Mesenchymal stem cell (in vitro differentiated cells and primary cell): ENCODE measurements around the gene RGSL1.

Experiments
- DNase-seq: peaks from one replicate; pipeline ENCODE4 v3.0.0-alpha.2; 2013
- H2AFZ ChIP-seq: one replicate; pipeline ENCODE4 v1.6.1; 2013; ENCODE audit warnings: low read depth, mild to moderate bottlenecking, control low read depth, inconsistent platforms, low read length, moderate library complexity
- H2AK5ac ChIP-seq: 2 replicates; pipeline ENCODE4 v1.6.1; 2013; ENCODE audit warnings: low read length, moderate library complexity, mild to moderate bottlenecking, inconsistent platforms; ENCODE audit not compliant: severe bottlenecking
- H2BK120ac ChIP-seq: one replicate; pipeline ENCODE4 v1.6.1; 2013; ENCODE audit warnings: low read depth, mild to moderate bottlenecking, inconsistent platforms, low read length, moderate library complexity
- H2BK12ac ChIP-seq, 2 experiments: one replicate each; pipeline ENCODE4 v1.6.1; 2013; ENCODE audit warnings: inconsistent platforms in 2 of 2, low read length in 2 of 2, mild to moderate bottlenecking in 2 of 2, moderate library complexity in 2 of 2, control low read depth in 1 of 2
- H2BK15ac ChIP-seq: one replicate; pipeline ENCODE4 v1.6.1; 2013; ENCODE audit warnings: mild to moderate bottlenecking, low read depth, inconsistent platforms; ENCODE audit not compliant: poor library complexity, severe bottlenecking
- H2BK5ac ChIP-seq: 2 replicates; pipeline ENCODE4 v1.6.1; 2013; ENCODE audit warnings: low read depth, mild to moderate bottlenecking, low read length, control low read depth, inconsistent platforms; ENCODE audit not compliant: poor library complexity, severe bottlenecking
- H3K14ac ChIP-seq, 2 experiments: one replicate each; pipeline ENCODE4 v1.6.1; 2013; ENCODE audit warnings: inconsistent platforms in 2 of 2, low read length in 2 of 2, control low read depth in 1 of 2, mild to moderate bottlenecking in 1 of 2, moderate library complexity in 1 of 2
- H3K18ac ChIP-seq, 2 experiments: one replicate each; pipeline ENCODE4 v1.6.1; 2013; ENCODE audit warnings: inconsistent platforms in 2 of 2, low read length in 2 of 2, control low read depth in 1 of 2, low read depth in 1 of 2, mild to moderate bottlenecking in 1 of 2
- H3K23ac ChIP-seq, 2 experiments: one replicate each; pipeline ENCODE4 v1.6.1; 2013; ENCODE audit warnings: inconsistent platforms in 2 of 2, low read length in 2 of 2, mild to moderate bottlenecking in 2 of 2, moderate library complexity in 2 of 2, control low read depth in 1 of 2
- H3K27ac ChIP-seq: 2 replicates; pipeline ENCODE4 v1.5.1; 2013; ENCODE audit warnings: mild to moderate bottlenecking, moderate library complexity, low read length, control low read depth, inconsistent platforms; ENCODE audit not compliant: poor library complexity, severe bottlenecking
- H3K27me3 ChIP-seq, 2 experiments: 2 replicates each; pipeline versions ENCODE4 v1.6.1 to v1.7.0; 2013; ENCODE audit warnings: low read length in 2 of 2, mild to moderate bottlenecking in 2 of 2, moderate library complexity in 2 of 2, control low read depth in 1 of 2, inconsistent platforms in 1 of 2; ENCODE audit not compliant: control insufficient read depth in 1 of 2, insufficient read depth in 1 of 2
- H3K36me3 ChIP-seq, 2 experiments: 2 replicates each; pipeline versions ENCODE4 v1.6.1 to v1.7.0; 2013; ENCODE audit warnings: low read length in 2 of 2, control low read depth in 1 of 2, inconsistent platforms in 1 of 2, low read depth in 1 of 2, mild to moderate bottlenecking in 1 of 2; ENCODE audit not compliant: insufficient read depth in 2 of 2, control insufficient read depth in 1 of 2
- H3K4ac ChIP-seq, 2 experiments: one replicate each; pipeline ENCODE4 v1.6.1; 2013; ENCODE audit warnings: inconsistent platforms in 2 of 2, low read length in 2 of 2, mild to moderate bottlenecking in 2 of 2, moderate library complexity in 2 of 2, control low read depth in 1 of 2, low read depth in 1 of 2
- H3K4me1 ChIP-seq: 2 replicates; pipeline ENCODE4 v1.6.1; 2013; ENCODE audit warnings: low read depth, low read length, control low read depth; ENCODE audit not compliant: control insufficient read depth, insufficient read depth
- H3K4me2 ChIP-seq: 2 replicates; pipeline ENCODE4 v1.6.1; 2013; ENCODE audit warnings: low read length, mild to moderate bottlenecking, inconsistent platforms; ENCODE audit not compliant: poor library complexity, severe bottlenecking
- H3K4me3 ChIP-seq, 2 experiments: 2 replicates each; pipeline versions ENCODE4 v1.5.1 to v1.7.0; 2013; ENCODE audit warnings: low read length in 2 of 2, mild to moderate bottlenecking in 2 of 2, control low read depth in 1 of 2, low read depth in 1 of 2; ENCODE audit not compliant: insufficient read depth in 1 of 2
- H3K79me1 ChIP-seq: replicated peaks from 2 replicates; pipeline ENCODE4 v1.6.1; 2013; ENCODE audit warnings: mild to moderate bottlenecking, control low read depth, low read length, inconsistent platforms; ENCODE audit not compliant: poor library complexity, severe bottlenecking
- H3K9ac ChIP-seq: 2 replicates; pipeline ENCODE4 v1.7.0; 2013; ENCODE audit warnings: mild to moderate bottlenecking, low read length, moderate library complexity
- H3K9me3 ChIP-seq: 2 replicates; pipeline ENCODE4 v1.7.0; 2013; ENCODE audit warnings: mild to moderate bottlenecking, low read length; ENCODE audit not compliant: control insufficient read depth
- H4K8ac ChIP-seq: one replicate; pipeline ENCODE4 v1.6.1; 2013; ENCODE audit warnings: inconsistent platforms, mild to moderate bottlenecking, low read length, moderate library complexity
- H4K91ac ChIP-seq: one replicate; pipeline ENCODE4 v1.6.1; 2013; ENCODE audit warnings: mild to moderate bottlenecking, low read length, inconsistent platforms
- WGBS: methylation state at CpG from one replicate; pipeline ENCODE4 v1.1.7; 2013; ENCODE audit warnings: mixed read lengths; 5-methylcytosine and 5-hydroxymethylcytosine counted together

The RGSL1 gene

DNA sequence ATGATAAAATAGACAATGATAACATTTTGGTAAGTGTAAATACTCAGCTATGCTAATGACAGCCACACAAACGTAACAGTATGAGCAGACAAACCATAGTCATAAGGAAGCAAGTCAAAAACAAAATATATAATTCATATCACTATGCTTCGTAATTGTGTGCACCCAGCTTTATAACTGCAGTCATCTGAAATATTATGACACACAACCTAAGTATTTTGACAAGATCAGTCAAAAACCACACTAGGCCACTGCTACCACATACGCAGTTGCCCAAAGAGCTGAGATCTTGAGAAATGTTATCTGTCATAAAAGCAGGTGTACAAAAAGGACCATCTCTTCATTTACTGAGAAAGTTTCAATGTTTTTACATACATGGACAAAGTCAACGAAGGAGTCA, 113.1 kb downstream of the RGSL1 start:
- H3K27me3 ChIP-seq, result no peaks in the 10 kb centered on the region
- WGBS, result 80% methylated on average over 4 of the region's 4 CpGs
- H2BK12ac ChIP-seq, result no peak overlapping the region
- no peak overlapping the region for H3K4me2 ChIP-seq
- H3K23ac ChIP-seq, result no peak overlapping the region
- H4K91ac ChIP-seq, result no peak overlapping the region
- no peak overlapping the region for H2AK5ac ChIP-seq
- H3K9me3 ChIP-seq, result no peaks in the 10 kb centered on the region
- no peak overlapping the region for H2BK15ac ChIP-seq
- no peak overlapping the region for H3K4ac ChIP-seq
- no peak overlapping the region for H3K4me3 ChIP-seq
- H3K27ac ChIP-seq, result no peak overlapping the region
- no peaks in the 10 kb centered on the region for H3K36me3 ChIP-seq
- H3K9ac ChIP-seq, result no peak overlapping the region
- H4K8ac ChIP-seq, result no peak overlapping the region
- no peak overlapping the region for H2BK5ac ChIP-seq
- no peak overlapping the region for H3K14ac ChIP-seq
- no peaks in the 10 kb centered on the region for H3K79me1 ChIP-seq
- H3K18ac ChIP-seq, result no peak overlapping the region
- no peak overlapping the region for H2BK120ac ChIP-seq
- DNase-seq, result no peak
- no peak overlapping the region for H2AFZ ChIP-seq
- no peaks in the 10 kb centered on the region for H3K4me1 ChIP-seq

DNA sequence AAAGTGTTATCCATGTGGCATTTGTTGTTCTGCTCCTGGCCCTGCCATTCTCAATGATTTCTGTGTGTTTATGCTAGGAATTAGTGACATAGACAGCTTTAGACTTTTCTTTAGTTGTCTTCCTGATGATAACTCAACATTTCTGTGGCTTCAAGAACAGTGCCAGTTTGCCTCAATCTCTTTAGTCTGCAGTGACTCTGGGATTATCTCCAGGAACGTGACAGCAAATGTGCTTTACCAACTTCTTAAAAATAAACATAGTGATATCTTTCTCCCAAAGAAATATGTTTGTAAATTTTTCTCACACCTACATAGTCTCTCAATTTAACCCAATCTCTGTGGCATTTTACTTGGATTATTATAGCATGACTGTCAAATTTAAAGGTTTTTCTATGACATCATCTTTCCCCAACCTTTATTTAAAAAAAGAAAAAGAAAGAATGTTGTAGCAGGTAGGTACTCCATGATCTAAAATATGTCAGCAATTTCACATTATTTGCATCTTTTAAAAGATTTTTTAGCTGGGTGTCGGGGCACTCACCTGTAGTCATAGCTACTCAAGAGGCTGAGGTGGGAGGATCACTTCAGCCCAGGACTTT, 114.6 kb downstream of the RGSL1 start:
- Histone ChIP-seq H2BK15ac (no peak overlapping the region), H3K79me1 (no peaks in the 10 kb centered on the region), H3K14ac (no peak overlapping the region), H2BK120ac (no peak overlapping the region), H3K18ac (no peak overlapping the region), H4K91ac (no peak overlapping the region), H3K4me1 (no peaks in the 10 kb centered on the region), H2BK12ac (no peak overlapping the region), H3K4me2 (no peak overlapping the region), H3K9ac (no peak overlapping the region), H3K4ac (no peak overlapping the region), H2BK5ac (no peak overlapping the region), H4K8ac (no peak overlapping the region), H3K23ac (no peak overlapping the region), H3K4me3 (no peak overlapping the region), H3K9me3 (no peaks in the 10 kb centered on the region), H3K27me3 (no peaks in the 10 kb centered on the region), H3K27ac (no peak overlapping the region), H2AK5ac (no peak overlapping the region), H2AFZ (no peak overlapping the region), H3K36me3 (no peaks in the 10 kb centered on the region)
- WGBS, result 100% methylated on average over 1 of the region's 2 CpGs
- no peak for DNase-seq

DNA sequence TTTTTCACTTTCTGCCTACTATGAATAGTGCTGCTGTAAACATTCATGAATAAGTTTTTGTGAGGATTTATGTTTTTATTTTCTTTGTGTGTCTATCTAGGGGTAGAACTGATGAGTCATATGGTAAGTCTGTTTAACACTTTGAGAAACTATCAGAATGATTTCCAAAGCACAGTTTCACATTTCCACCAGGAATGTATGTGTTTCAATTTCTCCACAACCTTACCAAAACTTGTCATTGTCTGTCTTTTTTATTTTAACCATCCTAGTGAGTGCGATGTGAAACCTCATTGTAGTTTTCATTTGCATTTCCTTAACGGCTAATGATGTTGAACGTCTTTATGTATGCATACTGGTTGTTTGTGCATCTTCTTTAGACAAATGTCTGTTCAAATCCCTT, 115.6 kb downstream of the RGSL1 start:
- no peaks in the 10 kb centered on the region for H3K9me3 ChIP-seq
- no peak overlapping the region for H3K4ac ChIP-seq
- no peak for DNase-seq
- no peak overlapping the region for H2BK15ac ChIP-seq
- no peaks in the 10 kb centered on the region for H3K36me3 ChIP-seq
- H3K4me1 ChIP-seq, result no peaks in the 10 kb centered on the region
- H3K27ac ChIP-seq, result no peak overlapping the region
- H4K8ac ChIP-seq, result no peak overlapping the region
- H4K91ac ChIP-seq, result no peak overlapping the region
- no peak overlapping the region for H3K9ac ChIP-seq
- H2AFZ ChIP-seq, result no peak overlapping the region
- H2BK120ac ChIP-seq, result no peak overlapping the region
- no peaks in the 10 kb centered on the region for H3K79me1 ChIP-seq
- H2BK5ac ChIP-seq, result no peak overlapping the region
- no peak overlapping the region for H3K14ac ChIP-seq
- H3K23ac ChIP-seq, result no peak overlapping the region
- no peaks in the 10 kb centered on the region for H3K27me3 ChIP-seq
- 72% methylated on average over 2 of the region's 3 CpGs for WGBS
- no peak overlapping the region for H3K4me3 ChIP-seq
- no peak overlapping the region for H3K18ac ChIP-seq
- no peak overlapping the region for H2BK12ac ChIP-seq
- H3K4me2 ChIP-seq, result no peak overlapping the region
- H2AK5ac ChIP-seq, result no peak overlapping the region

DNA sequence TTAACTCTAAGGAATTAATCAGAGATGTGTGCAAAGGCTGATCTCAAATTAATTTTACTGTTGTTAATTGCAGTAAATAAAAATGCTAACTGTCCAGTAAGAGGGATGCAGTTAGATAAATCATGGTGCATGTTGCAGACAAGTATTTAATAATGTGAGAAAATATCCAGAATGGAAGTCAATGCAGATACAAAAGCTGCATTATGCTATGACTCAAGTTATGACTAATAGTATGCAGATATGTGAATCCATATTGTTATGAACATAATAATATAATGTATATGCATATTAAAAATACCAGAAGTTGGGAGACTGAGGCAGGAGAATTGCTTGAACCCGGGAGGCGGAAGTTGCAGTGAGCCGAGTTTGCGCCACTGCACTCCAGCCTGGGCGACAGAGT, 117.7 kb downstream of the RGSL1 start:
- Histone ChIP-seq H3K4ac (no peak overlapping the region), H4K91ac (no peak overlapping the region)
- 98% methylated on average over 4 of the region's 5 CpGs for WGBS

More for the DNA sequence above, 117.7 kb downstream of the RGSL1 start:
- H3K4me1 ChIP-seq, result no peaks in the 10 kb centered on the region
- no peaks in the 10 kb centered on the region for H3K27me3 ChIP-seq
- no peak overlapping the region for H2BK120ac ChIP-seq
- H4K8ac ChIP-seq, result no peak overlapping the region
- no peaks in the 10 kb centered on the region for H3K36me3 ChIP-seq
- no peak overlapping the region for H3K9ac ChIP-seq
- H3K9me3 ChIP-seq, result no peaks in the 10 kb centered on the region
- H3K23ac ChIP-seq, result no peak overlapping the region
- no peak overlapping the region for H2BK5ac ChIP-seq
- no peak overlapping the region for H2BK15ac ChIP-seq
- H3K14ac ChIP-seq, result no peak overlapping the region
- H2AK5ac ChIP-seq, result no peak overlapping the region
- no peak overlapping the region for H2AFZ ChIP-seq
- no peak overlapping the region for H2BK12ac ChIP-seq
- H3K4me2 ChIP-seq, result no peak overlapping the region
- DNase-seq, result no peak
- H3K27ac ChIP-seq, result no peak overlapping the region
- H3K18ac ChIP-seq, result no peak overlapping the region
- H3K79me1 ChIP-seq, result no peaks in the 10 kb centered on the region
- H3K4me3 ChIP-seq, result no peak overlapping the region
